Nucleus accumbens (tissue), 56 donors: ENCODE measurements around the gene GPX1.
"Not testable (repeated sequence)": the region's sequence is repeated elsewhere in the genome, so short reads cannot be mapped to it uniquely, and the experiment has no call there.

Source experiments
- DNase-seq, 56 donors: peaks; one replicate each; lab custom pipeline; 2025; lab: John Stamatoyannopoulos, UW

The GPX1 gene

DNA sequence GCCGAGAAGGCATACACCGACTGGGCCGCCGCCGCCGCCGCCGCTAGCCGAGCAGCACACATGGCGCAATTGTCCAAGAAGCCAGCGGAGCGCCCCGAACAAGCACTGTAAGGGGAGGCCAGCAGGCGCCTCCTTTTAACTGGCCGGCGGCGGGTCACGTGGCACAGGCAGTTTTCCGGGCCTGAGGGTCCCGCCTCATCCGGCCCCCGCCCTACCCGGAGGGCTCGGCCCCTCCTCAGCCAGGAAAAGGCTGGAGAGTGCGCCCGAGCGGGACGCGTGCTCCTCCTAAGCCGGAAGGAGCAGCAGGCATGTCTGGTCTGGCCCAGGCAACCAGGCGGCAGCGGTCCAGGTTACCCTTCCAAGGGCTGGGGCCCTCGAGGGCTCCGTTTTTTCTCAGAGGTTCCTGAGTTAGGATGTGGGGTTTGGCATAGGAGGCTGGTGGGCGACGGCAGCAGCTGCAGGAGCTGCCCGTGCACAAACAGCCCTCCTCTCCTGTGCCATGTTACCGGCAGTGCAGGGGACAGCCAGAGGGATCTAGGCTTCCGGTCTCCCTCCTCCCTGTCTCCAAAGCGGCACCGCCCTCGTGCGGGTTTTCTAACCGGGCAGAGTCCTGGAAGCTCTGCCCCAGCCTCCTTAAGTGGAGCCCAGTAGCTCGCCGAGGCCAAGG lies at the start of gene GPX1:
Gene GPX1, minus strand, starts transcription at position 137 of the 667 bp plus-strand sequence. Its CDS starts 75 bp downstream, at position 62.
- DNase-seq: peak; percentile 33 to 94 (median 82)

DNA sequence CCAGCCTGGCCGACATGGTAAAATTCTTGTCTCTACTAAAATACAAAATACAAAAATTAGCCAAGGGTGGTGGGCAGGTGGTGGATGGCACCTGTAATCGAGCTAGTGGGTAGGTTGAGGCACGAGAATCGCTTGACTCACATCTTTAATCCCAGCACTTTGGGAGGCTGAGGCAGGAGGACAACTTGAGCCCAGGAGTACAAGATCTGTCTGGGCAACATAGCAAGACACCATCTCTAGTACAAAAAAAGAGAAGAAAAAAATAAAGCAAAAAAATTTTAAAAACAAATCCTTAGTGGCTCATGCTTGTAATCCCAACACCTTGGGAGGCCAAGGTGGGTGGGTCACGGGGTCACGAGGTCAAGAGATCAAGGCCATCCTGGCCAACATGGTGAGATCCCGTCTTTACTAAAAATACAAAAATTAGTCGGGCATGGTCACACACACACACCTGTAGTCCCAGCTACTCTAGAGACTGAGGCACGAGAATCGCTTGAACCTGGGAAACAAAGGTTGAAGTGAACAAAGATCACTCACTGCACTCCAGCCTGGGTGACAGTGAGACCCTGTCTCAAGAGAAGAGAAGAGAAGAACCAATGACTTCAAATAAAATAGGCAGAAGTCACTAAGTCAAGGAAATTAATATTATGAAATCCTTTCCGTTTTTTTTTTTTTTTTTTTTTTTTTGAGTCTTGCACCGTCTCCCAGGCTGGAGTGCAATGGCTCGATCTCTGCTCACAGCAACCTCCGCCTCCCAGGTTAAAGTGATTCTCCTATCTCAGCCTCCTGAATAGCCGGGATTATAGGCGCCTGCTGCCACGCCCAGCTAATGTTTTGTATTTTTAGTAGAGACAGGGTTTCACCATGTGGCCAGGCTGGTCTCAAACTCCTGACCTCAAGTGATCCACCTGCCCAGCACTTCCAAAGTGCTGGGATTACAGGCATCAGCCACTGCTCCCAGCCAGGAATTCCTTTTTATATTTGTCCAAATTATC lies 48.7 kb upstream of the GPX1 start:
- no peak for DNase-seq

DNA sequence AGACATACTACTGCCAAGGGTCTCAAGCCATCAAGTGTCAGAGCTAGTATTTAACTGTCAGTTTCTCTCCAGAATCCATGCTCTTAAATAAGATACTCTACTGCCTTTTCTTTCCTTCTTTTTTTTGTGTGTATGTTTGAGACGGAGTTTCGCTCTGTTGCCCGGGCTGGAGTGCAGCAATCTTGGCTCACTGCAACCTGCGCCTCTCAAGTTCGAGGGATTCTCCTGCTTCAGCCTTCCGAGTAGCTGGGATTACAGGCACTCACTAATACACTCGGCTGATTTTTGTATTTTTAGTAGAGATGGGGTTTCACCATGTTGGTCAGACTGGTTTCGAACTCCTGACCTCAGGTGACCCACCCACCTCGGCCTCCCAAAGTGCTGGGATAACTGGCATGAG lies 47.4 kb upstream of the GPX1 start:
- not testable (repeated sequence) for DNase-seq

DNA sequence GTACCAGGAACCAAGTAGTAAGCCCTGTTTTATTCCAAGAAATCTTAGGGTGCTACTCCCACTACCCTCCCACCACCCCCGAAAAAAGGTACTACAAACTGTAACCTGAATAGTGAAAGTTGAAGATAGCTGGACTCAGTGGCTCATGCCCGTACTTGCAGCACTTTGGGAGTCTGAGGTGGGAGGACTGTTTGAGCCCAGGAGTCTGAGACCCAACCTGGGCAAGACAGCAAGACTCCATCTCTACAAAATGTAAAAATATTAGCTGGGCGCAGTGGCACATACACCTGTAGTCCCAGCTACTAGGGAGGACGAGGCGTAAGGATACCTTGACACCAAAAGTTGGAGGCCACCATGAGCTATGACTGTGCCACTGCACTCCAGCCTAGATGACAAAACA lies 45.7 kb upstream of the GPX1 start:
- no peak for DNase-seq

DNA sequence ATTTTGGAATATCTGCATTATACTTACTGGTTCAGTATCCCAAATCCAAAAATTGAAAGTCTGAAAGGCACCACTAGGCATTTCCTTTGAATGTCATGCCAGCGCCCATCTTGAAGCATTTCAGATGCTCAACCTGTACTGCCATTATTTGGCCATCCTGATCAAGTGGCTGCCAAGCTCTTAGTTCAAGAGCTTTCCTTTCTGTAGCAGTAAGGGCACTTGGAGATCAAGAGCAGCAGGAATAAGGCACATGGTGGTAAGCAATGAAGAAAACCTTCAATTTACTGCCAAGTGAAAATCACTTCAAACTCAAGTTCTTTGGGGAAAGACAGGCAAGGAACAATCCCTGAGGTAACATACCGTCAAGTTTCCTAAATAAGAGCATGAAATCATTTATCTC lies 43.6 kb upstream of the GPX1 start:
- DNase-seq: no peak

DNA sequence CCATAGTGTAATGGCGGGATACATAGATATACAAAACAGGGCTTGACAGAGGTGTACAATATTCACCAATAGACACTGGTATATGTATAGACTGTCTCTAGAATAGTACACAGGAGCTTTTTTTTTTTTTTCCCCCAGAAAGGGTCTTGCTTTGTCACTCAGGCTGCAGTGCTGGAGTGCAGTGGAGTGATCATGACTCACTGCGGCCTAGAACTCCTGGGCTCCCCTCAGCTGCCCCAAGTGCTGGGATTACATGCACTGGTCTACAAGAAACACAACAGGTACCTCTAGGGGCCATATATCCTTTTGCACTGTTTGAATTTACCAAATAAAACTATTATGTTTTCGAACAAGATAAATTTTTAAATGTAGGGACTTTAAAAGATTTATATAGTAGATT lies 41.3 kb upstream of the GPX1 start:
- no peak for DNase-seq

DNA sequence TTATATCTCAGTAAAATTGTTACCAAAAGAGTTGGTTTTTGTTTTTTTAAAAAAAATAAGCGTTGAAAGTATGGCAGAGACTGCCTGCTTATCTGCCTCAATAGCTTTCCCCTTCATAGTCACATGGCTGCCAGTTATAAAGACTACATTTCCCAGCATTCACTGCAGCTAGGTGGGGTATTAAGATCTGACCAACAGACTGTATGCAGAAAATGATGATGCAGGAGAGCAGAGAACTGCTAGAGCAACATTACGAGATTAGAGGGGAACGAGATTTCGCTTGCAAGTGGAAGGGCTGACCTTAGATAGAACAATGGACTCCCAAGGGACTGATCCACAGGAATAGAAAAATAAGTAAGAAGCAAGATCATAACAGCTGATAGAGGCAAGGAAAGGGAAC lies 39.3 kb upstream of the GPX1 start:
- peak in 2 of 56 donors; percentile 2 to 14 for DNase-seq

DNA sequence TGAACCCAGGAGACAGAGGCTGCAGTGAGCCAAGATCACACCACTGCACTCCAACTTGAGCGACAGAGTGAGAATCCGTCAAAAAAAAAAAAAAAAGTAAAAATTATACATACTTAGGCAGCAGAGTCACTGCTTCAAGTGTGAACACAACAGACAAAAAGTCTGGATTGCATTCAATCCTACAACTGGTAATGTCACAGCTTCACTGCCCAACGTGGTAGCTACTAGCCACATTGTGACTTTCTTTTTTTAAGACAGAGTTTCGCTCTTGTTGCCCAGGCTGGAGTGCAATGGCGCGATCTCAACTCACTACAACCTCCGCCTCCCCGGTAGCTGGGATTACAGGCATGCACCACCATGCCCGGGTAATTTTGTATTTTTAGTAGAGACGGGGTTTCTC lies 33.2 kb upstream of the GPX1 start:
- DNase-seq: not testable (repeated sequence)

DNA sequence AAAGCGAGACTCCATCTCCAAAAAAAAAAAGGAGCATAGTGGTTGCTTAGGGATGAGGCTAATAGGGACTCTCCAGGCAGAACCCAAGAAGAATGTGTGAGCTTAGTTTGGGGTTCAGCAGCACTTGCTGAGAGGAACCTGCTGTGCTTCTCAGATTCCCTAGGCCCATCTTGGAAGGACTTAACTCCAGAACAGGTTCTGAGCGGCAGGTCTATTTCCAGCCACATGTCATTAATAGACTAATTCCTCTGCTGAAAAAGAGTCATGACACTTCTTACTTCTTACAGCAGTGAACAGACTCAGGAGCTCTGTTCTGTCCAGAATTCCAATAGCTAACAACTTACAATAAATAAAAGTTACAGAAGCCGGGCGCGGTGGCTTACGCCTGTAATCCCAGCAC lies 31.1 kb upstream of the GPX1 start:
- DNase-seq: no peak

DNA sequence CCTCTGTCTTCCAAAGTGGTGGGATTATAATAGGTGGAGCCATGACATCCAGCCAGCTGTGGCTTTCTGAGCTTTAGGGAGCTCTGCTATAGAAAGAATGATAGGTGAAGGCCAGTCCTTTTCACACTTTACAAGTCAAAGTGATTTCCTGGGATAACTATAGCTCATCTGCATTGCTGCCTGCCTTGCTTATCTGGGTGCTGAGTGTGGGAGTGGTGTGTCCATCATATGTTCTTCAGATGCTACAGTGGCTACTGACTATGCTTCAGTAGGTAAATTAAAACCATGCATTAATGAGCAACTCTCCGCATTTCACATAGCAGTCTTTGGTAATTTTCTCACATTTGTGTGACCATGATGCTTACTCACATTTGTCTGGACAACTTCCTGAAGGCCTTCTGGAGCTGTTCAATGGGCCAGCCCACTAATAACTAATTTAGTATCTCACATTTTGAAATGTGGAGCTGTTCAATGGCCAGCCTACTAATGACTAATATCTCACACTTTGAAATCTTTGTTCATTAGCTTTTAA lies 30.2 kb upstream of the GPX1 start:
- DNase-seq: no peak

DNA sequence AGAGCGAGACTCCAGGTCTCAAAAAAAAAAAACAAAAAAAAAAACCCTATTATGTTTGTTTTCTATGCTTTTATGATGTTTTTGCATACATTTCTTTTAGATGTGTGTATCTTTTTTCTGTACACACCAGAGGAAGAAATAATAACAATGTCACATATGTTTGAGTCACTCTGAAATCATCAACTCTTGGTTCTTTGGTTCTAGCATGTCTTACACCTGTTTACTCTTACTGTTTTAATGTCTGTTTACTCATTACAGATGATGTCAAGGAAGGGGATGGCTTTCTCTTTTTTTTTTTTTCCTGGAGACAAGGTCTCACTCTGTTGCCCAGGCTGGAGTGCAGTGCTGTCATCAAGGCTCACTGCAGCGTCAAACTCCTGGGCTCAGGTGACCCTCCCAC lies 29.6 kb upstream of the GPX1 start:
- DNase-seq: no peak

DNA sequence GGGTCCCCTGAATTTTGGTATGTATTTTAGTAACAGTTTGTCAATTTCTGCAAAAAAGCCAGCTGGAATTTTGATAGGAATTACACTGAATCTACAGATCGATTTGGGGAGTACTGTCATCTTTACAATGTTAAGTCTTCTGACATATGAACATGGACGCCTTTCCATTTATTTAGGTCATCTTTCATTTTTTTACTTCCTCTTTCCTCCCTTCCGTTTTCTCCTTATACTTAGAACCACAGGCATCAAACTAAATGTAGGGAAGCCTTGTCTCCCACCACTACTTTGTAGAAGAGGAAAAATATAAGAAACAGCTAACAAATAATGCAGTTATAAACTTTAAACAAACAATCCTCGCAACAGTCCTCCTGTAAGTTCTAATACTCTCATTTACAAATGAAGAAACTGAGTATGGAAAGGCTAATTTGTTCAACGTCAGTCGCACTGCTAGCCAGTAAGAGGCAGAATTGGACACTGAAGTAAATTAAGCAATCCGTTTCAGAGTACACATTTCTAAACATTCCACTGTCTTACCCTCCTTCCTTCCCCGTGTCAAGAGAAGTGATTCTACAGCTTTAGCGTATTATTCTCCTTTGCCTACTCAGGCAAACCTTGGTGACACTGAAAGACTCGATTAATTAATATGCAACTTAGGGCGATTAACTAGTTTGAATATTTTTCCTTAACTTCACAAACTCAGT lies 28.1 kb upstream of the GPX1 start:
- no peak for DNase-seq

DNA sequence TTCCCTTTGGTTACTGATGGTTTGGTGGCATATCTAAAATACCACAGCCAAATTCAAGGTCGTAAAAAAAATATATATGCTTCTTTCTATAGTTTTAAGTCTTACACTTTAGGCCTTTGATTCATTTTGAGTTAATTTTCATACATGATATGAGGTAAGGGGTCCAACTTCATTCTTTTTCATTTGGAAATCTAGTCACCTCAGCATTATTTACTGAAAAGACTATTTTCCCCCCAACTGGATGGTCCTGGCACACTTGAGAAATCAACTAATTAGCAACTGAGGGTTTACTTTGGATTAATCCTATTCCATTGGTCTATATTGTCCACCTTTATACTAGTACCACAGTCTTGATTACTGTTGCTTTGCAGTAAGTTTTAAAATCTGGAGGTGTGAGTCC lies 27.5 kb upstream of the GPX1 start:
- DNase-seq: no peak

DNA sequence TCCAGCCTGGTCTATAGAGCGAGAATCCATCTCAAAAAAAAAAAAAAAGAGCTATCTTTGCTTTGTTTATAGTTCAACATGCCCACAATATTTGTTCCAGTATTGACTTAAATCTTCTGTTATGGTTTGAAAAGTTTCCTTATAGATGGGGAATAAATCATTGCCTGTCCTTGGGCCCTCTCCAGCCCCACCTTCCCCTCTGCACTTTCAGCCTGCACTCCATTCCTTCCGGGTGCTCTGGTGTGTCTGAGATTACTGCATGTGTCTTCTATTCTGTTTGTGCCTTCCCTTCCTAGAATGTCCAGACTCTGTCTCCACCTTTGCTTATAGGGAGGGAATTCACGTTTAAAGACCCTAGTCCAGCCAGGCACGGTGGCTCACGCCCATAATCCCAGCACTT lies 25.2 kb upstream of the GPX1 start:
- no peak for DNase-seq

DNA sequence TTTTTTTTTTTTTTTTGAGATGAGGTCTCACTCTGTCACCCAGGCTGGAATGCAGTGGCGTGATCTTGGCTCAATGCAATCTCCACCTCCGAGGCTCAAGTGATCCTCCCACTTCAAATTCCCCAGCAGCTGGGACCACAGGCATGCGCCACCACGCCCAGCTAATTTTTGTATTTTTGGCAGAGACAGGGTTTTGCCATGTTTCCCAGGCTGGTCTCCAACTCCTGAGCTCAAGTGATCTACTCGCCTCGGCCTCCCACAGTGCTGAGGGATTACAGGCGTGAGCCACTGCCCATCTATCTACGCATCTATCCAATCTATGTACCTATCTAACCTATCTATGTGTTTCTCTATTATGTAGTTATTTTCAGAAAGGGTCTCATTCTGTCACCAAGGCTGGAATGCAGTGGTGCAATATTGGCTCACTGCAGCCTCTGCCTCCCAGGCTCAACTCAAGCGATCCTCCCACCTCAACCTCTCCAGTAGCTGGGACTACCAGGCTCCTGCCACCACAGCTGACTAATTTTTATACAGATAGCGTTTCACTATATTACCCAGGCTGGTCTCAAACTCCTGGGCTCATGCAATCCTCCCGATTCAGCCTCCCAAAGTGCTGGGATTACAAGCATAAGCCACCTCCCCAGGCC lies 20.2 kb upstream of the GPX1 start:
- no peak for DNase-seq

DNA sequence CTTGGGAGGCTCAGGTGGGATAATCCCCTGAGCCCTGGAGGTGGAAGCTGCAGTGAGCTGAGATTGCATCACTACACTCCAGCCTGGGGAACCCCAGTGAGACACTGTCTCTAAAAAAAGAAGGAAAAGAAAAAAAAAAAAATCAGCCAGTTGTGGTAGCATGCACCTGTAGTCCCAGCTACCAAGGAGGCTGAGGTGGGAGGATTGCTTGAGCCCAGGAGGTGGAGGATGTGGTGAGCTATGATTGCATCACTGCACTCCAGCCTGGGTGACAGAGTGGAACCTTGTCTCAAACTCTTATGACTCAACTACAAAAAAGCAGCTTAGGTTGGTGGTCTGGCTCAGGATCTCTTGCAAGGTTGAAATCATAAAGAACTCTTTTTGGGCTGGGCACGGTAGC lies 19.3 kb upstream of the GPX1 start:
- DNase-seq: no peak

DNA sequence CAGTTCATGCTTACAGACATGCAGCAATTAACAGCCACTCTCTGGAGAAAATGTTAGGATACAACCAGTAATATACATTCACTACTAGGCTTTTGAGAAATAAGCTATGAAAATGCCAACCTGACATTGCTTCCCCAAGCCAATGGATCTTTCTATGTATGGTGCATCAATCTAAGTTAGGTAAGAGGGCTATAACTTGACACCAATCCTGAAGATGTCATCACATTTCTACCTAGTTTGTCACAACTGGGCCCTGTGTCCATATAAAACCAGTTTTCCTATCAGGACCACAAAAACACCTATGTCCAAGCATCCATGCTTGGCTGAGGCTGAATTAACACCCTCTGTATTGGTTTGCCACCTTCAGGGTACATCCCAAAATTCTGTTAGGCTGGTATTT lies 13.8 kb upstream of the GPX1 start:
- DNase-seq: no peak

DNA sequence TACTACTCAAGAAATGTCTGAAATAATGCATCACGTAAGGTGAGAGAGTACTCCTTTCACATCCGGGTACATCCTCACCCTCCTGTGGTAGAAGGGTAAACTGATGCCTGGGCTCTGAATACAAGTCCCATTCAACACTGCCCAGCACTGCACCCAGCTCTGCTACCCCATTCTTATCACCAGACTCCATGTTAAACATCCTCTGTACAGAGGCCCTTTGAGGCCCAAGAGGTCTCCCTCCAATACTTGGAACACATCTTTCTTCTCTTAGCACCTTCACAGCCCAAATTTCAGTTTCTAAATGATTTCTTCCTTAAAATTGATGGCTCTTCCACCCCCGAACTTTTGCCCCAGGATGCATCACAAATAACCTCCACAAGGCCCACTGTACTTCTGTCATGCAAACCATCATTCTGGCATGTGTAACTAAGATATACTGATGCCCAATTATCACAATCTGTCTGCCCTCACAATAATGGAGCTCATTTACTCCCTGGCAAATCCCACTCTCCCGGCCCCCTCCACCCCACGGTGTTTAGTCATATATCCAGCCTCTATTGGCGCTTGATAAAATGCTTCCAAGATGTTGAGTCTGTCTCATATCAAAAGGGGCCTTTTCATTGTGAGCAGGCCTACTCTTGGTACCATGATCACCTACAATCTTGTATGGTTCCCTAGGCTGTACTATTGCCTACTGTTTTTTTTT lies 12.6 kb upstream of the GPX1 start:
- DNase-seq: no peak

DNA sequence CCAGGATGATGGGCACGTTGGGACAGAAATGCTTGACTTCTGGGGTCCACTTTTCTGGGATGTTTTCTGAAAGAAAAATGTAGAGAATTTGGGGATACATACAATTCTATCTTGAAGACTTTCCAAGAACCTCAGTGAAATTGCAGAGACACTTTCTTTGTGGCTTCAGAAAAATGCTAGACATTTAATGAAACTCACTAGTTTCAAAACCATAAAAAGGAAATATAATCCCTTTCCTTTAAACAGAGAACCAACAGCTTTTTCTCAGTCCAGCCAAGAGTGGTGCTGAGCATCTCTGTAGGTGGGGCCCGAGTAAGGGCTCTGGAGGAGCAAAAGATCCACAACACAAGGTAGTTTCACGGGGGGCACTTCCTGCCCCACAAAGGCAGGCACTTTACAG lies 4.4 kb upstream of the GPX1 start:
- DNase-seq: no peak

DNA sequence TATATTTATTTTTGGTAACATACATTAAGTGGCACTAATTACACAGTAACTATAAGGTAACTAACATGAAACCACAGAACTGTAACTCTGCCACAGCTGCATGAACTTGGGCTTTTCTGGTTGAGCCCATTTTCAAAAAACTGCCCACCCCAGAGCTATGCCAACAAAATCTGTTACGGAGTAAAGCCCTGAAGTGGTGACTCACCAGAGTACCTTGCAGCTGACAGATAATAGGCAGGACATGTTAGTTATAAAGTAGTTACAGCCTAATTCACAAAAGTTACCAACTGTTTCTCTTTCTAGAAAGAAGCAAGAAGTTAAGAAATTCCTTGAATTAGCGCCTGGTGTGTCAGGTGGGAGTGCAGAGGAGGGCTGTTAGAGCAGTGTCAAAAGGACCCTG lies 1.5 kb upstream of the GPX1 start:
- no peak for DNase-seq
